ENCODE measurements around the gene ZSCAN12. TPM values are rescaled to one million over a fixed set of nuclear protein-coding genes. Genes with fewer than 3 reads are reported as not detected.
A peak's percentile ranks its signal among the peaks of the same experiment; 100 is the strongest.

ZSCAN12 gene
- polyA plus RNA-seq, 2 donors = 0.79 to 0.99 TPM

GRCh38 chr6:28357036-28357435 lies 42.5 kb downstream of the ZSCAN12 start:
- Histone ChIP-seq H3K4me1 (ENCODE audit: control insufficient read depth in 2 of 2, insufficient read depth in 2 of 2, low read length in 1 of 2) (peaks cover 5 to 17% of the 10 kb centered on the region in 2 donors), H3K9me3 (ENCODE audit: control insufficient read depth in 2 of 2, insufficient read depth in 1 of 2, low read depth in 1 of 2, low read length in 1 of 2) (no peaks in the 10 kb centered on the region), H3K4me3 (ENCODE audit: low read depth in 1 of 2, low read length in 2 of 2) (no peak overlapping the region), H3K27me3 (ENCODE audit: control insufficient read depth in 1 of 2, insufficient read depth in 2 of 2, low read length in 2 of 2) (no peaks in the 10 kb centered on the region), H3K36me3 (ENCODE audit: control insufficient read depth in 2 of 2, insufficient read depth in 2 of 2, low read length in 1 of 2) (peaks cover 0 to 2% of the 10 kb centered on the region in 2 donors), H3K27ac (ENCODE audit: low read depth in 2 of 2, low read length in 1 of 2) (no peak overlapping the region)
- 69 to 76% methylated on average over 6 of the region's 6 CpGs for WGBS, 2 donors

GRCh38 chr6:28356666-28357020 lies 42.9 kb downstream of the ZSCAN12 start:
- Histone ChIP-seq H3K27ac (ENCODE audit: low read depth in 2 of 2, low read length in 1 of 2) (peak overlapping the region; percentile 44 to 83), H3K9me3 (ENCODE audit: control insufficient read depth in 2 of 2, insufficient read depth in 1 of 2, low read depth in 1 of 2, low read length in 1 of 2) (no peaks in the 10 kb centered on the region), H3K4me1 (ENCODE audit: control insufficient read depth in 2 of 2, insufficient read depth in 2 of 2, low read length in 1 of 2) (peaks cover 5 to 17% of the 10 kb centered on the region in 2 donors), H3K36me3 (ENCODE audit: control insufficient read depth in 2 of 2, insufficient read depth in 2 of 2, low read length in 1 of 2) (peaks cover 0 to 2% of the 10 kb centered on the region in 2 donors), H3K4me3 (ENCODE audit: low read depth in 1 of 2, low read length in 2 of 2) (no peak overlapping the region), H3K27me3 (ENCODE audit: control insufficient read depth in 1 of 2, insufficient read depth in 2 of 2, low read length in 2 of 2) (no peaks in the 10 kb centered on the region)
- WGBS, 2 donors = 71 to 73% methylated on average over 7 of the region's 7 CpGs

GRCh38 chr6:28355743-28356665 lies 43.5 kb downstream of the ZSCAN12 start:
- Histone ChIP-seq H3K9me3 (ENCODE audit: control insufficient read depth in 2 of 2, insufficient read depth in 1 of 2, low read depth in 1 of 2, low read length in 1 of 2) (no peaks in the 10 kb centered on the region), H3K4me1 (ENCODE audit: control insufficient read depth in 2 of 2, insufficient read depth in 2 of 2, low read length in 1 of 2) (peaks cover 5 to 17% of the 10 kb centered on the region in 2 donors), H3K4me3 (ENCODE audit: low read depth in 1 of 2, low read length in 2 of 2) (peak overlapping the region; percentile 56 to 78), H3K36me3 (ENCODE audit: control insufficient read depth in 2 of 2, insufficient read depth in 2 of 2, low read length in 1 of 2) (peaks cover 0 to 2% of the 10 kb centered on the region in 2 donors), H3K27me3 (ENCODE audit: control insufficient read depth in 1 of 2, insufficient read depth in 2 of 2, low read length in 2 of 2) (no peaks in the 10 kb centered on the region), H3K27ac (ENCODE audit: low read depth in 2 of 2, low read length in 1 of 2) (peak overlapping the region; percentile 83 to 93)
- 3 to 4% methylated on average over 19 of the region's 19 CpGs for WGBS, 2 donors

- peaks cover 5 to 17% of the 10 kb centered on the region in 2 donors for H3K4me1 ChIP-seq (ENCODE audit: control insufficient read depth in 2 of 2, insufficient read depth in 2 of 2, low read length in 1 of 2)
- peaks cover 0 to 2% of the 10 kb centered on the region in 2 donors for H3K36me3 ChIP-seq (ENCODE audit: control insufficient read depth in 2 of 2, insufficient read depth in 2 of 2, low read length in 1 of 2)
- H3K9me3 ChIP-seq (ENCODE audit: control insufficient read depth in 2 of 2, insufficient read depth in 1 of 2, low read depth in 1 of 2, low read length in 1 of 2) = no peaks in the 10 kb centered on the region
- peak overlapping the region; percentile 83 to 93 for H3K27ac ChIP-seq (ENCODE audit: low read depth in 2 of 2, low read length in 1 of 2)
- no peak overlapping the region for H3K4me3 ChIP-seq (ENCODE audit: low read depth in 1 of 2, low read length in 2 of 2)
- no peaks in the 10 kb centered on the region for H3K27me3 ChIP-seq (ENCODE audit: control insufficient read depth in 1 of 2, insufficient read depth in 2 of 2, low read length in 2 of 2)
- 84 to 85% methylated on average over 10 of the region's 10 CpGs for WGBS, 2 donors
Observed at GRCh38 chr6:28354688-28355554, 44.6 kb downstream of the ZSCAN12 start.

GRCh38 chr6:28353981-28354676 lies 45.4 kb downstream of the ZSCAN12 start:
- Histone ChIP-seq H3K27ac (ENCODE audit: low read depth in 2 of 2, low read length in 1 of 2) (peak overlapping the region; percentile 83 to 93), H3K4me1 (ENCODE audit: control insufficient read depth in 2 of 2, insufficient read depth in 2 of 2, low read length in 1 of 2) (peaks cover 5 to 17% of the 10 kb centered on the region in 2 donors), H3K4me3 (ENCODE audit: low read depth in 1 of 2, low read length in 2 of 2) (peak overlapping the region; percentile 32 to 33), H3K27me3 (ENCODE audit: control insufficient read depth in 1 of 2, insufficient read depth in 2 of 2, low read length in 2 of 2) (no peaks in the 10 kb centered on the region), H3K9me3 (ENCODE audit: control insufficient read depth in 2 of 2, insufficient read depth in 1 of 2, low read depth in 1 of 2, low read length in 1 of 2) (no peaks in the 10 kb centered on the region), H3K36me3 (ENCODE audit: control insufficient read depth in 2 of 2, insufficient read depth in 2 of 2, low read length in 1 of 2) (no peaks in the 10 kb centered on the region)
- 43 to 59% methylated on average over 11 of the region's 11 CpGs for WGBS, 2 donors

GRCh38 chr6:28353356-28353755 lies 46.2 kb downstream of the ZSCAN12 start:
- Histone ChIP-seq H3K9me3 (ENCODE audit: control insufficient read depth in 2 of 2, insufficient read depth in 1 of 2, low read depth in 1 of 2, low read length in 1 of 2) (no peaks in the 10 kb centered on the region), H3K4me1 (ENCODE audit: control insufficient read depth in 2 of 2, insufficient read depth in 2 of 2, low read length in 1 of 2) (peaks cover 5 to 17% of the 10 kb centered on the region in 2 donors), H3K36me3 (ENCODE audit: control insufficient read depth in 2 of 2, insufficient read depth in 2 of 2, low read length in 1 of 2) (no peaks in the 10 kb centered on the region), H3K27me3 (ENCODE audit: control insufficient read depth in 1 of 2, insufficient read depth in 2 of 2, low read length in 2 of 2) (no peaks in the 10 kb centered on the region), H3K4me3 (ENCODE audit: low read depth in 1 of 2, low read length in 2 of 2) (peak overlapping the region; percentile 28 to 33), H3K27ac (ENCODE audit: low read depth in 2 of 2, low read length in 1 of 2) (peak overlapping the region; percentile 83 to 93)
- 63 to 72% methylated on average over 3 of the region's 3 CpGs for WGBS, 2 donors

- H3K4me1 ChIP-seq (ENCODE audit: control insufficient read depth in 2 of 2, insufficient read depth in 2 of 2, low read length in 1 of 2) = peaks cover 1 to 13% of the 10 kb centered on the region in 2 donors
- H3K27ac ChIP-seq (ENCODE audit: low read depth in 2 of 2, low read length in 1 of 2) = no peak overlapping the region
- no peaks in the 10 kb centered on the region for H3K9me3 ChIP-seq (ENCODE audit: control insufficient read depth in 2 of 2, insufficient read depth in 1 of 2, low read depth in 1 of 2, low read length in 1 of 2)
- no peaks in the 10 kb centered on the region for H3K27me3 ChIP-seq (ENCODE audit: control insufficient read depth in 1 of 2, insufficient read depth in 2 of 2, low read length in 2 of 2)
- 53 to 68% methylated on average over 2 of the region's 2 CpGs for WGBS, 2 donors
- no peak overlapping the region for H3K4me3 ChIP-seq (ENCODE audit: low read depth in 1 of 2, low read length in 2 of 2)
- H3K36me3 ChIP-seq (ENCODE audit: control insufficient read depth in 2 of 2, insufficient read depth in 2 of 2, low read length in 1 of 2) = no peaks in the 10 kb centered on the region
Observed at GRCh38 chr6:28351493-28351925, 48.0 kb downstream of the ZSCAN12 start.

- WGBS, 2 donors = 54 to 70% methylated on average over 2 of the region's 2 CpGs
- Histone ChIP-seq H3K9me3 (ENCODE audit: control insufficient read depth in 2 of 2, insufficient read depth in 1 of 2, low read depth in 1 of 2, low read length in 1 of 2) (no peaks in the 10 kb centered on the region), H3K4me1 (ENCODE audit: control insufficient read depth in 2 of 2, insufficient read depth in 2 of 2, low read length in 1 of 2) (peaks cover 0 to 10% of the 10 kb centered on the region in 2 donors), H3K27me3 (ENCODE audit: control insufficient read depth in 1 of 2, insufficient read depth in 2 of 2, low read length in 2 of 2) (no peaks in the 10 kb centered on the region), H3K4me3 (ENCODE audit: low read depth in 1 of 2, low read length in 2 of 2) (peak overlapping the region in 1 of 2 donors; percentile 99), H3K27ac (ENCODE audit: low read depth in 2 of 2, low read length in 1 of 2) (peak overlapping the region in 1 of 2 donors; percentile 58), H3K36me3 (ENCODE audit: control insufficient read depth in 2 of 2, insufficient read depth in 2 of 2, low read length in 1 of 2) (no peaks in the 10 kb centered on the region)
Observed at GRCh38 chr6:28351087-28351486, 48.5 kb downstream of the ZSCAN12 start.

Data from esophagus (tissue), 2 donors.